BLaER1 (cell line): Measurements from ENCODE around the gene GLOD5.

Experiments used
- H3K27ac ChIP-seq: shearing (Covaris generic); formaldehyde crosslinking; 2 replicates; pipeline ENCODE4 v1.8.1; 2022
- H3K27me3 ChIP-seq: shearing (Covaris generic); formaldehyde crosslinking; 2 replicates; pipeline ENCODE4 v1.8.1; 2022
- H3K36me3 ChIP-seq: shearing (Covaris generic); formaldehyde crosslinking; 2 replicates; pipeline ENCODE4 v1.8.1; 2022
- H3K4me1 ChIP-seq: shearing (Covaris generic); formaldehyde crosslinking; 2 replicates; pipeline ENCODE4 v1.8.1; 2022
- H3K4me2 ChIP-seq: shearing (Covaris generic); formaldehyde crosslinking; 2 replicates; pipeline ENCODE4 v1.8.1; 2022
- H3K4me3 ChIP-seq: shearing (Covaris generic); formaldehyde crosslinking; 2 replicates; pipeline ENCODE4 v1.8.1; 2022
- H3K9ac ChIP-seq: shearing (Covaris generic); formaldehyde crosslinking; 2 replicates; pipeline ENCODE4 v1.8.1; 2022
- H3K9me3 ChIP-seq: shearing (Covaris generic); formaldehyde crosslinking; 2 replicates; pipeline ENCODE4 v1.8.1; 2022
- H4K20me1 ChIP-seq: shearing (Covaris generic); formaldehyde crosslinking; 2 replicates; pipeline ENCODE4 v1.8.1; 2022
- Cebpa-rat ChIP-seq: shearing (Covaris generic); IDR thresholded peaks from 2 replicates; pipeline ENCODE4 v1.8.1; 2022

Gene GLOD5

DNA sequence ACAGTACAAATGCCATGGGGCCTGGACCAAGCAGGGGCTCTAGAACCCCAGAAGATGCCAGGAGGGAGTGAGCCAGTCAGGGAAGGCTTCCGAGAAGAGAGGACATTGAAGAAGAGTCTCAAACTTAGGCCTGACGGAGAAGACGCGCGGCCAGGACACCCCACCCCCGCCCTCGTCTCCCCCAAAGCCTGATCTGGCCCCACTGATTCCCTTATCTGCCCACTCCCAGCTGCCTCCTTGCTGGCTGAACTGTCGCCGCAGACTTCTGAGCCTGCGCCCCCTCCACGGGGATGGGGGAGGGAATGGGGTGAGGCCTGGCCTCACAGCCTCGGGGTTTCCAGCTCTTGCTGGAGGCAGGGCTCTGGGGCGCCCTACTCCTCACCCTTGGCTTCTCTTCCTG, 21.2 kb downstream of the GLOD5 start:
- Histone ChIP-seq H3K4me1 (no peaks in the 10 kb centered on the region), H3K9ac (no peak overlapping the region), H3K9me3 (no peaks in the 10 kb centered on the region), H3K4me3 (no peak overlapping the region), H3K27ac (no peak overlapping the region), H3K36me3 (no peaks in the 10 kb centered on the region), H4K20me1 (no peaks in the 10 kb centered on the region; the same call in 1 of the 2 replicates), H3K27me3 (peaks cover 54% of the 10 kb centered on the region), H3K4me2 (no peak overlapping the region)
- no peak for TF ChIP-seq Cebpa-rat

DNA sequence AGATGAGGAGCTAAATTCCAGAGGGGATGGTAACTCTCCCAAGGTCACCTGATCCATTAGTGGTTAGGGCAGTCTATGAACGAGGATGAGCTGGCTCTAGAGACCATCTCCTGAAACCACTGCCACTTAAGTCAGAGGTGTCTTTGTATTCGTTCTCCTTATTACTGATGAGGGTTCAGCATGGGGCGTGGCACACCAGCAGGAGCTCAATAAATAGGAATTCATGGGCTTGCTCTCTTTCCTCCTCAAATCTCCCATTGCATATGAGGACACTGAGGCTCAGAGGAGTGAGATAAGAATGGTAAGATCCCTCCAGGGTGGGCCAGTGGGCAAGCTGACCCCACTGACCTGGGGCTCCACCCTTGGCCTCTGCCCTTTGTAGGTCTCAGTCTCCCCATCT, 23.2 kb downstream of the GLOD5 start:
- Histone ChIP-seq H3K9me3 (no peaks in the 10 kb centered on the region), H3K4me2 (no peak overlapping the region), H3K27ac (no peak overlapping the region), H3K4me3 (no peak overlapping the region), H3K36me3 (no peaks in the 10 kb centered on the region), H3K27me3 (peaks cover 47% of the 10 kb centered on the region), H4K20me1 (no peaks in the 10 kb centered on the region; the same call in 1 of the 2 replicates), H3K9ac (no peak overlapping the region), H3K4me1 (no peaks in the 10 kb centered on the region)
- TF ChIP-seq Cebpa-rat = no peak

DNA sequence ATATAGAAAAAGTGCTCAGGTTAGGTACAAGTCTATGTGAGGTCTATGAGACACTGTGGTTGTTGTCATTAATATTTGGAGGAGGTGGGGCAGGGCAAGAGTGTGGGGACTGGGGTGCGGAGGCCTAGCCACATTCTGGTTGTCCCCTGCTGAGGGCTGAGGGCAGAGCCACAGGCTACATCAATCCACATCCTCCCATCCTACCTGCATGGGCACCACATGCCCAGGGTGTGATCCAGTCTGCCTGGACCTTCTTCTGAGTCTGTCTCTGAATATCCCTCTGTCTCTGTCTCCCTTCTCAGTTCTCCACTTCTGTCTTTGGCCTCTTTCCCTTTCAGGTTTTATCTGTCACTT, 23.6 kb downstream of the GLOD5 start:
- no peaks in the 10 kb centered on the region; the same call in 1 of the 2 replicates for H4K20me1 ChIP-seq
- H3K9ac ChIP-seq = no peak overlapping the region
- H3K36me3 ChIP-seq = no peaks in the 10 kb centered on the region
- no peak overlapping the region for H3K4me3 ChIP-seq
- TF ChIP-seq Cebpa-rat = no peak
- H3K27ac ChIP-seq = no peak overlapping the region
- no peak overlapping the region for H3K4me2 ChIP-seq
- peaks cover 46% of the 10 kb centered on the region; the same call in 1 of the 2 replicates for H3K27me3 ChIP-seq
- no peaks in the 10 kb centered on the region for H3K4me1 ChIP-seq
- H3K9me3 ChIP-seq = no peaks in the 10 kb centered on the region

DNA sequence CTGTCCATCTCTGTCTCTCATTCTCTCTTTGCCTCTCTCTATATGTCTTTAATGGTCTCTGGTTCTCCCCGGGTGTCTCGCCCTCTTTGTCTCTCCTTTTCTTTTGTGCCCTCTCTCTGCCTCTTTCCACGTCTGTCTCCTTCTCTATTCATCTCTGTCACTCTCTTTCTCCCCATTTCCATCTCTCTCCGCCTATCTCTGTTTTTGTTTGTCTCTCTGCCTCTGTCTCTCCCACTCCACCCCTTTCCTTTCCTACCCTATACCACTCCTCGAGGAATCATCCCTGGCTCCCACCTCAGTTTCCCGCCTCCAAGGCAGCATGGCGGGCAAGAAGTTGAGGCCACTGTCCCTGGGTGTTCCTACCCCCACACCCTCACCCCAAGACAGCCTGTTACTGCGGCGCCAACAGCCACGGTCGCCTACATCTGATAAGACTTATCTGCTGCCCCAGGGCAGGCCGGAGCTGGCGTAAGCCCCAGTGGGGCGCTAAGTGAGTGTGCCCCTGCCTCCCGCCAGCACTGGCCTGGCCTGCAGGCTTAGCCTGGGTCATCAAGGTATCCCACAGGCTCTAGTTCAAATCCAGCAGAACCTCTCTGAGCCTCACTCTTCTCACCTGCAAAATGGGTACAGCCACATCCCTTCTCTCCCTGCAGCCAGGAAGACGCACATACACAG, 24.1 kb downstream of the GLOD5 start:
- H3K4me1 ChIP-seq = no peaks in the 10 kb centered on the region
- no peak overlapping the region for H3K4me2 ChIP-seq
- H3K27ac ChIP-seq = no peak overlapping the region
- H4K20me1 ChIP-seq = no peaks in the 10 kb centered on the region; the same call in 1 of the 2 replicates
- H3K4me3 ChIP-seq = no peak overlapping the region
- H3K9me3 ChIP-seq = no peaks in the 10 kb centered on the region
- peaks cover 45% of the 10 kb centered on the region; the same call in 1 of the 2 replicates for H3K27me3 ChIP-seq
- no peak overlapping the region for H3K9ac ChIP-seq
- H3K36me3 ChIP-seq = no peaks in the 10 kb centered on the region
- no peak for TF ChIP-seq Cebpa-rat

DNA sequence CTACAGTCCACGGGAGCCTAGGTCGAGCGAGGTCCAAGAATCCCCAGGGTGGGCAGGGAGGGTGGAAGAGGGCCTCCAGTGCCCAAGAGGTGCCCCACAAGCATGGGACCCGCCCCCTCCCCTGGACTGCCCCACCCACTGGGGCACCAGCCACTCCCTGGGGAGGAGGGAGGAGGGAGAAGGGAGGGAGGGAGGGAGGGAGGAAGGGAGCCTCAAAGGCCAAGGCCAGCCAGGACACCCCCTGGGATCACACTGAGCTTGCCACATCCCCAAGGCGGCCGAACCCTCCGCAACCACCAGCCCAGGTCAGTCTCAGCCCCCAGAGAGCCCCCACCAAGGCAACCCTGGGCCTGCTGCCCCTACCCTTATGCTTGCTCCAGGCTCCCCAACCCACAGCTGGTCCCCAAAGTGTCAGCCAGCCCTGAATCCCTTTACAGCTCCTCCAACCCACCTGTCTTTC, 24.8 kb downstream of the GLOD5 start, which contains the start of gene GATA1:
Gene GATA1, plus strand, starts transcription at position 250 of the 460 bp plus-strand sequence. CDS start 4,520 bp downstream, outside the sequence.
- no peaks in the 10 kb centered on the region; the same call in 1 of the 2 replicates for H4K20me1 ChIP-seq
- no peak for TF ChIP-seq Cebpa-rat
- H3K4me3 ChIP-seq = no peak within 1 kb of the TSS
- H3K4me1 ChIP-seq = no peaks in the 10 kb centered on the region
- no peak within 1 kb of the TSS for H3K9ac ChIP-seq
- no peaks in the 10 kb centered on the region for H3K36me3 ChIP-seq
- no peaks in the 10 kb centered on the region for H3K9me3 ChIP-seq
- peaks cover 46% of the 10 kb centered on the region; the same call in 1 of the 2 replicates for H3K27me3 ChIP-seq
- H3K27ac ChIP-seq = no peak within 1 kb of the TSS
- H3K4me2 ChIP-seq = no peak within 1 kb of the TSS

DNA sequence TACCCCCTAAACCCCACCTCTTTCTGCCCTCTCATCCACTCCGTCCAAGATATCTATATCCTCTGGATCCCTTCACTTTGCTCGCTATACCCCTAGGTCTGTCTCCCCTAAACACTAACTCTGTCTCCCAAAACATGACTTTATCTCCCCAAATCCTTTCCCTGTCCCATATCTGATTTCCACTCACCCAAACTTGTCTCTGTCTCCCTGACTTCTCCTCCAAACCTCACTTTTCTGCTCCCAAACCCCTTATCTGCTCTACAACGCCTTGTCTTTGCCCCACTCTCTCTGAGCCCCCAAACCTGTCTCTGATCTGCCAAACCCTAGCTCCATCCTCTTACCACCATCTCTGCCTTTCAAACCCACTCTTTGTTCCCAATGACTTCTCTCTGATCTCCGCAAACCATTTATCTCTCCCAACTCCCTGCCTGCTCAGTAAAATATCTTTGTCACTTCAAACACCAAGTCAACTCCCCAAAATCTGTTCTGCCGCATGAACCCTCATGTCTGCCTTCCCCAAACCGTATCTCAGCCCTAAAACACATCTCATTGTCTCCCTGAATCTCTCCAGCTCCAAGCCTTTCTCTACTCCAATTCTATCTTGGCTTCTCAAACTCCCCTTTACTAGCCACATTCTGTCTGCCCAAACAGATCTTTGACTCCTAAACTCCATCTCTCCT, 25.4 kb downstream of the GLOD5 start:
- Histone ChIP-seq H3K9me3 (no peaks in the 10 kb centered on the region), H3K27me3 (peaks cover 49% of the 10 kb centered on the region), H3K27ac (no peak overlapping the region), H3K36me3 (no peaks in the 10 kb centered on the region), H3K4me3 (no peak overlapping the region), H3K9ac (no peak overlapping the region), H3K4me2 (no peak overlapping the region), H3K4me1 (no peaks in the 10 kb centered on the region), H4K20me1 (no peaks in the 10 kb centered on the region; the same call in 1 of the 2 replicates)
- TF ChIP-seq Cebpa-rat = no peak

DNA sequence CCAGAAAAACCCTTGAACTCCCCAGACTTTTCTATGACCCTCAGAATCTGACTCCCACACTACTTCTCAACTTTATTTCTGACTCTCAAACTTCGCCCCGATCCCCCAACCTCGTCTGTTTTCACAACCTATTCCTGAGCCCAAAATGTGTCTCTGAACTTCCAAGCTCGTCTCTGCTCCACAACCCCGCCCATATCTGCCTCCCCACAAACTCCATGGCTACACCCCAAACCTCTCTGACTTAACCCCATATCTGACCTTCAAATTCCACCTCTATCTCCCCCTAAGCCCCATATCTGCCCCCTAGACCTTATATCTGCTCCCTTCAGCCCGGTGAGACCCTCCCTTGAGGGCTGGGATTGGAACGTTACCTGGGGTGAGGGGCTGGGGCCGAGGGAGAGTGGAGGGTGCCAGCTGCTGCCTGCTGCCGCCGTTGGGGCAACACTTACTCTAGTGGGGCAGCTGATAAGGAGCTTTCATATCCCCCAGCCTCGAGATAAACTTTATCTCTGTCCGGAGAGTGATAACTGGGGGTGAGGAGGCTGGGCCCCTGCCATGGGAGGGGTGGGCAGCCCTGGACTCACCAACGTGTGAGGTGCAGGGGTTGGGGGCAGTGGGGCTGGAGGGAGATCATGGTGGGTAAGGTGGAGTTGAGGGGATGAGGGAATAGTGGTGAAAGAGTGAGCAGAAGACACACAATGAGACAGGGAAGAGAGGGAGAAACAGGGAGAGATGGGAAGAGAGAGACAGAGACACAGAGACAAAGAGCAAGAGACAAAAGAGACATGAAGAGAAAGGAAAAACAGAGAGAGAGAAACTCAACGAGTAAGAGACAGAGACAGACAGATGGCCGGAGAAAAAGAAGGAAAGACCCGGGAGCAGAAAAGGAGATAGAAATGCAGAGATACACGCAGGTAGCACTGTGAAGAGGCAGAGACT, 26.2 kb downstream of the GLOD5 start:
- Histone ChIP-seq H3K4me1 (no peaks in the 10 kb centered on the region), H3K4me3 (no peak overlapping the region), H3K9me3 (no peaks in the 10 kb centered on the region), H3K27me3 (peaks cover 48% of the 10 kb centered on the region), H3K4me2 (no peak overlapping the region), H4K20me1 (no peaks in the 10 kb centered on the region; the same call in 1 of the 2 replicates), H3K36me3 (no peaks in the 10 kb centered on the region), H3K9ac (no peak overlapping the region), H3K27ac (no peak overlapping the region)
- TF ChIP-seq Cebpa-rat = no peak

DNA sequence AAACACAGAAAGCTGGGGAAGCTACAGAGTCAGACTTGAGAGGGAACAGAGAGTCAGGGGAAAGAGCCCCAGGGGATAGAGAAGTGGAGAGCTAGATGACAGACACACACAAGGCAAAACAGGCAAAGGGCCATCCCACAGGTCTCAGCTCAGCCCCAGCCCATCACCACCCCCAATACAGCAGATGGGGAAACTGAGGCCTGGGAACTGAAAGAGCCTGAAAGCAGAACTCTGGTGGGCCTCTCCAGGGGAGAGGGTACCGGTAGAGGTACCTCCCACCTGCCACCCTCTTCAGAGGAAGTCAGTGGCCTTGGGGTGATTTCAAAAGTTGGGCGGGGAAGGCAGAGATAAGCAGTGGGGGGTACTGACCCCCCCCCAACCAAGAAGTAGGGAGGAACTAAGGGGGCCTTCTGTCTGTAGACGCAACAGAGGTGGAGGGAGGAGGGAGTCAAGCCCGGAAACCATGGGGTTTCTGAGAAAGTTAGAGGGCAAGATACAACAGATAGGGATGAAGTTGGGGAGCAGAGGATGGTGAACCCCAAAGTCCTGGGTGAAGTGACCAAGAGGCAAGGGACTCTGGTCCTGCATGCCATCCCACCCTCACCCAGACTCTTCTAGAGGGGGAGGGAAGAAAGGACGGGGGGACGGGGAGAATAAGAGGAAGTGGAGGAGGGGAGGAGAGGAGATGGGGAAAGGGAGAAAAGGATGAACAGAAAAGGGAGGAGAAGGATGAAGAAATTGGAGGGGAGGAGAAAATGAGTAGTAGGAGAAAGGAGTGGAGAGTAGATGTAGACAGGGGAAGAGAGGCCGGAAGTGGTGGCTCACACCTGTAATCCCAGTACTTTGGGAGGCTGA, 28.0 kb downstream of the GLOD5 start:
- no peaks in the 10 kb centered on the region for H3K36me3 ChIP-seq
- no peak overlapping the region for H3K27ac ChIP-seq
- no peaks in the 10 kb centered on the region for H3K9me3 ChIP-seq
- peaks cover 61% of the 10 kb centered on the region for H3K27me3 ChIP-seq
- no peak overlapping the region for H3K4me3 ChIP-seq
- H3K4me1 ChIP-seq = no peaks in the 10 kb centered on the region
- H4K20me1 ChIP-seq = no peaks in the 10 kb centered on the region; the same call in 1 of the 2 replicates
- H3K4me2 ChIP-seq = no peak overlapping the region
- TF ChIP-seq Cebpa-rat = no peak
- no peak overlapping the region for H3K9ac ChIP-seq

DNA sequence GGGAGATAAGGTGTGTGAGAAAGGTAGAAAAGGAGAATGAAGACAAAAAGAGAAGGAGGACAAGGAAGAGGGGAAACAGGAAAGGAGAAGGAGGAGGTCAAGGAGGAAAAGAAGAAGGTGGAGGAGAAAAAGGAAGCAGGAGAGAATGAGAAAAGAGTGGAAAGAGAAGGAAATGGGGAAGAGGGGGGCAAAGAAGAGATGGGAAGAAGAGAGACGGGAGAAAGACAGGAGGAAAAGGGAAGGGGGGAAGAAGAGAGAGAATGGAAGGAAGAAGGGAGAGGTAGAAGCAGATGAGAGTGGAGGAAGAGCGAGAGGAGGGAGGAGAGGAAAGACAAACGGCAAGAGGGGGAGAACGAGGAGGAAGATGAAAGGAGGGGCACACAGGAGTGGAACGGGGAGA, 28.9 kb downstream of the GLOD5 start:
- H3K4me1 ChIP-seq = no peaks in the 10 kb centered on the region
- TF ChIP-seq Cebpa-rat = no peak
- no peak overlapping the region for H3K4me3 ChIP-seq
- peaks cover 70% of the 10 kb centered on the region for H3K27me3 ChIP-seq
- no peak overlapping the region for H3K9ac ChIP-seq
- no peaks in the 10 kb centered on the region for H3K9me3 ChIP-seq
- no peak overlapping the region for H3K4me2 ChIP-seq
- no peaks in the 10 kb centered on the region for H3K36me3 ChIP-seq
- H4K20me1 ChIP-seq = no peaks in the 10 kb centered on the region; the same call in 1 of the 2 replicates
- H3K27ac ChIP-seq = no peak overlapping the region
